NK-92 (cell line): ENCODE measurements around the gene ZNF710.
"Not testable (repeated sequence)": the region's sequence is repeated elsewhere in the genome, so short reads cannot be mapped to it uniquely, and the experiment has no call there.

ENCODE experiments used
- DNase-seq: peaks from one replicate; lab custom pipeline; 2025; ENCODE audit not compliant: unreplicated experiment; lab: John Stamatoyannopoulos, UW

ZNF710 gene

DNA sequence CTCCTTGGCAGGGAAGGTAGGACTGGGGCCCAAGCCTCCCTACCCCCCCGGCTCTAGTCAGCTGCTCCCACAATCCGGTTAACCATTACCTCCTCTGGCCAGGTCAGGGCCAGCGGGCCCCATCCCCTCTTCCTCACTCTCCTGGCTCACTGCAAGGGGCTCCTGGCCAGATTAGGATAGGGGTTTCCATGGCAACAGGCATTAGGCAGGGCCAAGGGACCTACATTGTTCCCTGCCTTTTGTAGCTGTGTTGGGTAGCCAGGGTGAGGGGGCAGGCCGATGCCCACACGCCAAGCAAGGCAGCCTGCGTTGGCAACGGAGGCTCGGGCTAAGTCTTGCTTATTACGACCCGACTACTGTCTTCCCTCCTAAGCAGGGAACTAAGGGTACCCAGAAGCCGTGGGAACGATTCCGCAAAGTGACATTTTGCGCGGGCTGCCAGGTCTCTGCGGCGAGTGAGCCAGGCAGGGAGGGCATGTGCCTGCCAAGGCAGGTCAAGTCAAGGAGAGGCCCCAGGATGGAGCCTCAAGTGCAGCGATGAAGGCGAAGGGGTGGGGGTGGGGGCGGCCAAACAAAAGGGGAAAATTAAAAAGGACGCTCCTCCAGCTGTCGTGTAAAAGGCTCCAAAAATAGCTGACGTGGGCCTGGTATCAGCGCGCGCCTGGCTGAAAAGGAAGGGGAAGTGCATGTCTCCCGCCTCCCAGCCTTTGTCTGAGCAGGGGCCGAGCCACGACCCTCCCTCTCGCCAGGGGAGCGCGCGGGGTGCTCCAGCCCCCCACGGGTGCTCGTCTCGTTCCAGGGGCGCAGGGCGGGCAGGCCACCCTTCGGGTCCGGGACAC, 100.2 kb downstream of the ZNF710 start:
- DNase-seq = no peak

DNA sequence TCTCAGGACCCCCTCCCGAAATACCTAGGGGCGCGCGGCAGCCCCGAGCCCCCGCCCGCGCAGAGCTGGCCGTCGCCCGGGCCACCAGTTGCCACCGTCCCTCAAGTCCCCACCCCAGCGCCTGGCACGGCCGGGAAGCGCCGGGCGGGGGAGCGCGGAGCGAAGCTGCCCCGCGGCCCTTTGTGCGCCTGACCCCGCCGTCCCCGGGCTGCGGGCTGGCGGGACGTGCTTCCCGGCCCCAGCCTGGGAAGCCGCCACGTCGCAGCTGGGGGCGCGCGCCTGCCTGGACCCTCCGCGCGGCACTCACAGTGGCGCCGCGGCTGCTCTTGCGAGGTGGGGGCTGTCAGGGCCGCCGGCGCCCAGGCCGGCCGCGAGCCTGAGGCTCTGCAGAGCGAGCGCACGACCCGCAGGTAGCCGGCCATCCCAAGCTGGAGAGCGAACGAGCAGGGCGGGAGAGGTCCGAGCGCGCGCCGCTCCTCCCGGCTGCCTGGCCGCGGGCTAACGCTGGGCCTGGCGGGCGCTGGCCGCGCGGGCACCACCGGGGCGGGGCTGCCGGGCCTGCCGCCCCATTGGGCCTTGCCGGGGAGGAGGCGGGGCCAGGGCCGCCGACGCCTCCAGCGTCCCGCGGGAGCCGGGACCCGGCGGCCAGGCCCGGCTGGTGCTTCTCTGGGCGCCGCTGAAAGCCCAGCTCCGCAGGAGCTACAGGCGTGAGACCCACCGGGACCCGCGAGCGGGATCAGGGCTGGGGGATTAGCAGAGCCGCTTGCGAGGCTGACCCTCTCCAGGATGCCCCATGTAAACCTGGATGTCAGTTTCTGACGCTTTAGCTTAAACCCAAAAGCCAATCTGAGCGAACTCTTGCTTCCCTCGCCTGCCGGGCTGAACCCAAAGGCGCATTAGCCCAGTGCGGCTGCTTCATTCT, 101.1 kb downstream of the ZNF710 start, which contains the start of gene IDH2:
Gene IDH2 (minus strand): TSS at position 500 of the 922 bp plus-strand sequence. CDS start 78 bp downstream, at position 422.
- no peak for DNase-seq

DNA sequence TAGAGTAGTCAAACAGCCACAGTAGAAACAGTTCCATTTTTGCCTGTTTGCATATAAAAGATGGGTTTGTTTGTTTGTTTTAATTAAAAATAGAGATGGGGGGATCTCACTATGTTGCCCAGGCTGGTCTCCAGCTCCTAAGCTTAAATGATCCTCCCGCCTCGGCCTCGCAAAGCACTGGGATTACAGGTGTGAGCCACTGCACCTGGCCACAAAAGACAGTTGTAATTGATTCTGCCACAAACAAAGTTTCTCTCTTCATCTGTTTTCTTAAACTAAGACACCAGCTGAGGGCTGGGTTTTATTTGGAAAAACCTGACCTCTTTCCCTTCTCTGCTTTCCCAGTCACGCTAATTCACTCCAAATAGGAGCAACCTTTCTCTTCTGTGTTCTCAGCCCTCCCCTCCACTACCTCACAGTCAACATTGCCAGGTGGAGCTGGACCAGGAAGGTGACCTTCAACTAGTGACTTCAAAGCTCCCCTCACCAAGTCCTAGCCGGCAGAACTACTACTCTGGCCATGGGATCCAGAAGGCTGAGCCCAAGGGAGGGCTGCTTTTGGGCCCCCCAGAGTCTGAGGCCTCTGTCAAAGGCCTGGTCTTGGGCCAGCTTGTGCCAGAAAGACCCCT, 102.7 kb downstream of the ZNF710 start:
- no peak for DNase-seq

DNA sequence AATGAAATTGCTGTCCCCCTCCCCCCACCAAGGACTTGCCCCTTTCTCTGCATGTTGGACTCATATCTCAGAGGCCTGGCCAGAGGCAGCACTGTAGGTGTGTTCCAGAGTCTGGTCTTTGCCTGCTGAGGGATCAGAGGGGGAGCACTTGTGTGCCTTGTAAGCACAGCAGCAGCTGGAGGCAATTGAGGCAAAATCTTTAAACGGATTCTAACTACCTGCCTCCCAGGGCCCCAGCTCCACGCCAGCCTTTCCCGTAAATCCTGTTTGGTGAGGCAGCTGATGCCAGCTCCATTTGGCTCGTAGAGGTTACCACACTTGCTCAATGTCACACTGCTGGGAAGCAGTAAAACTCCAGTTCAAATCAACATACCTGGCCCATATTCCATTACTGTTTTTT, 103.4 kb downstream of the ZNF710 start:
- no peak for DNase-seq

DNA sequence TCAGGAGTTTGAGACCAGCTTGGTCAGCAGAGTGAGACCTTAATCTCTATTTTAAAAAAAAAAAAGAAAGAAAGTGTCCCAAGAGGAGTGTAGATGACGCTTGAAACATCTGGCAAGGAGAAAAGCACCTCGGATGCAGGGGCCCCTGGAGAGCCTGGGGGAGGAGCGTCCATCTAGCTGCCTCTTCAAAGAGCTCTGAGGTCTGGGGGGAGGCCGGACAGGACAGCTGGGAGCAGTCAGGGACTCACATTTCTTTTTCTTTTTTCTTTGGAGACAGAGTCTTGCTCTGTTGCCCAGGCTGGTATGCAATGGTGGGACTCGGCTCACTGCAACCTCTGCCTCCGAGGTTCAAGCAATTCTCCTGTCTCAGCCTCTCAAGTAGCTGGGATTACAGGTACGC, 104.4 kb downstream of the ZNF710 start:
- DNase-seq = no peak

DNA sequence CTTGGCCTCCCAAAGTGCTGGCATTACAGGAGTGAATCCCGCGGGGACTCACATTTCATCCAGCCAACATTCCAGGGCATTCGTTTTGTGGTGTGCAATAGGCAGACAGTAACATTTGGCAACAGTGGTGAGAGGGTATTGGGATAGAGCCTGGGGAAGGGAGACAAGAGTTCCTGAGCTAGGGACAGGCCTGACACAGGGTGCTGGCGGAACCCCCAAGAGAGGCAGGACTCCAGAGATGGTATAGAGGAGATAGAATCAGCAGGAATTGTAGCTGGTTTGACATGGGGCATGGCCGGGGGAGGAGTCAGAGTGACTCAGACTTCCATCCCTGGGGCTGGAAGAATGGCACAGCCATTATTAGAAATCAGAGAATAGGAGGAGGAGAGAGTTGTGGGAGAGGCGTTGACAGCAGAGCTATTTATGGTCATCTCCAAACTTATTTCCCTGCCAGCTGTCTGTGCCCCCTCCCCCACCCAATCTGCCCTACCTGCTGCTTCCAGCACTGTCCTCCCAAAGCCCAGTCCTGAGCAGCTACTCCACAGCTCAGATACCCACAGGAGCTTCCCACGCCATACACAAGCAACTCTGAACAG, 105.5 kb downstream of the ZNF710 start:
- no peak for DNase-seq

DNA sequence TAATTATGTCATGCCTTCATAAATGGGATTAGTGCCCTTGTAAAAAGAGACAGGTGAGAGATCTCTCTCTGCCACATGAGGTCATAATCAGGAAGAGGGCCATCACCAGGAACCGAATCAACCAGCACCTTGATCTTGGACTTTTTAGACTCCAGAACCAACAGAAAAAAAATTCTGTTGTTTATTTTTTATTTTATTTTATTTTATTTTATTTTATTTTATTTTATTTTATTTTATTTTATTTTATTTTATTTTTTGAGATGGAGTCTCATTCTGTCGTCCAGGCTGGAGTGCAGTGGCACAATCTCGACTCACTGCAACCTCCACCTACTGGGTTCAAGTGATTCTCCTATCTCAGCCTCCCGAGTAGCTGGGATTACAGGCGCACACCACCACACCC, 106.9 kb downstream of the ZNF710 start:
- DNase-seq = not testable (repeated sequence)

DNA sequence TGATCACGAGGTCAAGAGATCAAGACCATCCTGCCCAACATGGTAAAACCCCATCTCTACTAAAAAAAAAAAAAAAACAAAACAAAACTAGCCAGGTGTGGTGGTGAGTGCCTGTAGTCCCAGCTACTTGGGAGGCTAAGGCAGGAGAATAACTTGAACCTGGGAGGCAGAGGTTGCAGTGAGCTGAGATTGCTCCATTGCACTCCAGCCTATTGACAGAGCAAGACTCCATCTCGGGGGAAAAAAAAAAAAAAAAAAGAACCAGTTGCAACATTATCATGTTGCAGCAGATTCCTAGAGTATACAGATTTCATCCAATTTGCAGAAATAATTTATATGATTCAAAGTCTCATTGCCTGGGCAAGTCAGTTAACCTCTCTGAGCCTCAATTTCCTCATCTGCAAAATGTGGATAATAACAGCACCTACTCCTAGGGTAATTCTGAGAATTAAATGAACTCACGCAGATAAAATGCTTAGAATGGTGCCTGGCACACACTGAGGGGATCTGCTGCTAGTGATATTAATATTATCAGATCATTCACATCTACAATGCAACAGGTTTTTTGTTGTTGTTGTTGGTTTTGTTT, 108.1 kb downstream of the ZNF710 start:
- DNase-seq = not testable (repeated sequence)

DNA sequence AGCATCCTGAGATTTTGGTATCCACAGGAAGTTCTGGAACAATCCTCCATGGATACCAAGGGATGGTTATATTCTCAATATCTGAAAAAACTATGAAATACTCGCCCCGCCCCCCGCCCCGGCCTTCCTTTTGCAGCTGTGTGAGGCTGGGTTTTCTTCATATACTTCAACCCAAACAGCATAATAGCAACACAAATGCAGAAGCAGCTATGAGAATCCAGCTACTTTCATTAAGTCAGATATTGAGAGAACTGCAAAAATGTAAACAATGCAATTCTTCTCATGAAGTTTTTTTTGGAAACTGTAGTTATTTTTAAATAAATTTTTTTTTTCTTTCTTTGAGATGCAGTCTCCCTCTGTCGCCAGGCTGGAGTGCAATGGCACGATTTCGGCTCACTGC, 112.0 kb downstream of the ZNF710 start:
- no peak for DNase-seq

DNA sequence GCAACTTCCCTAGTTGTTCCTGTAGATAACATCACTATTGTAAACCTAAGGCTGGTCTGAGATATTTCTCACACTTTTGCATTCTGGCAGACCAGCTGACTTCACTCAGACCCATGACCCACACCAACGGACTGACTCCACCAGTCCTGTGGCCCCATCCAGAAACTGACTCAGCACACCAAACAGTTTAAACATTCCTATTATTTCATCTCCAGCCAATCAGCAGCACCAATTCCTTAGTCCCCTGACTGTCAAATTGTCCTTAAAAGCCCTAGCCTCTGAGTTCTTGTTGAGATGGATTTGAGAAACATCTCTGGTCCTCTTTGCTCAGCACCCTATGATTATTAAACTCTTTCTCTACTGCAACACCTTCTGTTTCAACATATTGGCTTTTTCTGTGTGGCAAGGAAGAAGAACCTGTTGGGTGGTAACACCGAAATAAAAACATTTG, 113.4 kb downstream of the ZNF710 start:
- no peak for DNase-seq

DNA sequence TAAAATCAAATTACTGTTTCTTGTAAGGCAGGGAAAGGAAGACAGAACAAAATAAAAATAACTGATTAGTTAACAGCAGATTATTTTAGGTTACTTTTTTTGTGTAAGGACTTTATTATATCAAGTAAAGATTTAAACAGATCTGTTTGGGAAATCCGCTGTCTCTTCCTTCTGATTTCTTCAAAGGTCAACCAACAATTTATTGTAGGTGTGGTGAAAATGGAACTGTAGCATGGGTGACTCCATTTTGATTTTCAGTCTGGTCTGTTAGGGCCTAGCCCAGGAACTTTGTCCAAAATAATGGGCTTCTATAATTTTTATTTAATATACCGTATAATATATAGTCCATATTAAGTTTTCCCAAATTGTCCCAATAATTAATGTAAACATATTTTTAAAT, 114.7 kb downstream of the ZNF710 start:
- DNase-seq = no peak

DNA sequence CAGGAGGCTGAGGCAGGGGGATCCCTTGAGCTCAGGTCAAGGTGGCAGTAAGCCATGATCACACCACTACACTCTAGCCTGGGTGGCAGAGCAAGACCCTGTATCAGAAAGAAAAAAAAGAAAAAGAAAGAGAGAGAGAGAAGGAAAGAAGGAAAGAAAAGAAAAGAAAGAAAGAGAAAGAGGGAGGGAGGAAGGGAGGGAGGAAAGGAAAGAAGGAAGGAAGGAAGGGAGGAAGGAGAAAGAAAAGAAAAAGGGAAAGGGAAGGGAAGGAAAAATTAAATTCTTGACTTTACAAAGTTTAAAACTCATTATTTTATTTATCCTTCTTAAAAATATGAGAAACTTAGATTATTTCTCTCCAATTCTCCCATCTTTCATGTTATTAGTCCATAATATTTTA, 118.2 kb downstream of the ZNF710 start:
- DNase-seq = no peak

DNA sequence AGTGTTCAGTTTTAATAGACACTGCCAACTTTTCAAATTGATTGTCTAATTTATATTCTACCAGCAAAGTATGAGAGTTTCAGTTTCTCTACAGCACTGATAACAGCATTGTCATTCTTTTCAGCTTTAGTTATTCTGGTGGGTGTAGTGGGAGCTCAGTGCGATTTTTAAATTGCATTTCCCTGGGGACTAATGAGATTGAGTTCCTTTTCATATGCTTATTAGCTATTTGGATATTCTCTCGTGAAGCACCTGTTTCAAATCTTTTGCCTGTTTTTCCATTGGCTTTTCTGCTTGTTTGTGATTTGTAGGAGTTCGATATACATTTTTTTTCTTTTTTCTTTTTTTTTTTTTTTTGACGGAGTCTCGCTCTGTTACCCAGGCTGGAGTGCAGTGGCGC, 120.0 kb downstream of the ZNF710 start:
- DNase-seq = no peak

DNA sequence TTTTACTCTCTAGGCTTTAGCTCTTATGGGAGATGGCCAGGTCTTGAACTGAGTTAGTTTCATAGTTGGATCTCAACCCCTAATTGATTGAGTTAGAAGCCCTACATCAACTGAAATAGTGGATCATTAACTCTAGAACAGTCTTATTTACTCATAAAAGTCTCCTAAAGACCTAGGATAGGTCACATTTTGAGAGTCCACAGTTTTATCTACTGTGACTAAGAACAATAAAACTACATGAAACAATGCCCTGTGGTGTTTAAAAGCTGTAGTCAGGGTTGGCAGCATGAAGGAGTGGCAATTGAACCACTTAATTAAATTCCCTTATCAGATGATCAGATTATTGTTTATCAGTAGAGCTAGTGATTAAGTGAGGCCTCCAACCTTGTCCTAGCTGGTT, 123.4 kb downstream of the ZNF710 start:
- no peak for DNase-seq

DNA sequence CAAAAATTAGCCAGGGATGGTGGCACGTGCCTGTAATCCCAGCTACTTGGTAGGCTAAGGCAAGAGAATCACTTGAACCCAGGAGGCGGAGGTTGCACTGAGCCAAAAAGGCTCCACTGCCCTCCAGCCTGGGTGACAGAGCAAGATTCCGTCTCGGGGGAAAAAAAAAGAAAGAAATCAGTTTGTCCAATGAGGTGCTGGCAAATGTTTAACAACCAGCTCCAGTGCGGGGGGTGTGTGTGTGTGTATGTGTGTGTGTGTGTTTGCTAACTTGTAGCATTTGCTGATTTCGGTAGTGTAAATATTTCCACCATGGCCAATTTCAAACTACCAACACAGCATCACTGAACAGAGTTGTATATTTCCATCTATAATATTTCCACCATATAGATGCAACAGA, 124.9 kb downstream of the ZNF710 start:
- DNase-seq = no peak

DNA sequence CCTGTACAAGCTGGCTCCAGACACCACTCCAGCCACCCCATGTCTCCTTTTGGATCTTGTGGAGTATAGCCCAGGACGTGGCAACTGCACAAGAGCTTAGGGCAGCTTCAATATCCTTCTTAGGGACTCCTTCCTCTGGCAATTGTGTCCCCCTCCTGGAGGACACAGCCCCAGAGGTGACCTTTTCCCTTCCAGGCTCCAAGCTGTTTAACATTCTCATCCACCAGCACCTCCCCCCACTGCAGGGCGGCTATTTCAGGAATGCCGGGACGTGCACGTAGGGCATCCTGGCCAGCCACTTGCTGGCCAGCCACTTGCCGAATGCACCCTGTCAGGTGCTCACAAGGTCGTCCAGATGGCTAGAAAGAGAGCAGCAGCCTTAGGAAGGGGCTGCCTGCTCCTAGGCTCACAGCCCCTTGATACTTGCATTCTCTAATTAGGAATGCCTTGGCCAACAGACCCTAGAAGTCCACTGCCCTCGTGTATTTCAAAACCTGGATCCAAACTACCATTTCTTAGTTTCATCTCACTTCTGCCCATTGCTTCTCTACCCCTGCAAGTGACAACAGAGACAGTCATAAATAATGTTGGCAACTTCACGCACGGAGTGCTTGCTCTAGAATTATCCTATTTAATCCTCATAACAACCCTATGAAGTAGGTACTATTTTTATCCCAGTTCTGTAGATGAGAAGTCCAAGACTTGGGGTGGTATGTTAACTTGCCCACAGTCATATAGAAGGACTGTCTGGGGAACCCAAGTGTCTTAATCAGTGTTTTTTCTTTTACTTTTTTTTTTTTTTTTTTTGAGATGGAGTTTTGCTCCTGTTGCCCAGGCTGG, 125.7 kb downstream of the ZNF710 start:
- DNase-seq = no peak

DNA sequence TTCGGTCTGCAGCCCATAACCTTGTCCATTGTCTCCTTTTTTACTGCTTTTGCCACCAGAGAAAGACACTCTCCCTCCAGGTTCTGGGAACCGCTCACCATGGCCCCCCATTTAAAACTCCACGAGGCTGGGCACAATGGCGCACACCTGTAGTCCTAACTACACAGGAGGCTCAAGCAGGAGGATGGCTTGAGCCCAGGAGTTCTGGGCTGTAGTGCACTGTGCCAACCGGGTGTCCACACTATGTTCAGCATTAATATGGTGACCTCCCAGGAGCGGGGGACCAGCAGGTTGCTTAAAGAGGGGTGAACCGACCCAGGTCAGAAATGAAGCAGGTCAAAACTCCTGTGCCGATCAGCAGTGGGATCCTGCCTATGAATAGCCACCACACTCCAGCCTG, 129.2 kb downstream of the ZNF710 start:
- no peak for DNase-seq
